DOHH2 (cell line): Measurements from ENCODE around the gene CYP46A1.

Experiments
- EZH2phosphoT487 ChIP-seq: fragments of 200-600 bp; sonication (generic); IDR thresholded peaks from 2 replicates; pipeline ENCODE4 v1.6.1; 2017; ENCODE audit warnings: borderline replicate concordance, mild to moderate bottlenecking, antibody characterized with exemption, low read length, moderate library complexity, mixed read lengths
- TF ChIP-seq, protein P1 (sequence below): fragments of 200-600 bp; sonication (generic); IDR thresholded peaks from one replicate; pipeline ENCODE4 v1.5.1; 2014; ENCODE audit warnings: antibody characterized with exemption, mild to moderate bottlenecking, low read depth, low read length; ENCODE audit not compliant: poor library complexity, severe bottlenecking

DNA sequence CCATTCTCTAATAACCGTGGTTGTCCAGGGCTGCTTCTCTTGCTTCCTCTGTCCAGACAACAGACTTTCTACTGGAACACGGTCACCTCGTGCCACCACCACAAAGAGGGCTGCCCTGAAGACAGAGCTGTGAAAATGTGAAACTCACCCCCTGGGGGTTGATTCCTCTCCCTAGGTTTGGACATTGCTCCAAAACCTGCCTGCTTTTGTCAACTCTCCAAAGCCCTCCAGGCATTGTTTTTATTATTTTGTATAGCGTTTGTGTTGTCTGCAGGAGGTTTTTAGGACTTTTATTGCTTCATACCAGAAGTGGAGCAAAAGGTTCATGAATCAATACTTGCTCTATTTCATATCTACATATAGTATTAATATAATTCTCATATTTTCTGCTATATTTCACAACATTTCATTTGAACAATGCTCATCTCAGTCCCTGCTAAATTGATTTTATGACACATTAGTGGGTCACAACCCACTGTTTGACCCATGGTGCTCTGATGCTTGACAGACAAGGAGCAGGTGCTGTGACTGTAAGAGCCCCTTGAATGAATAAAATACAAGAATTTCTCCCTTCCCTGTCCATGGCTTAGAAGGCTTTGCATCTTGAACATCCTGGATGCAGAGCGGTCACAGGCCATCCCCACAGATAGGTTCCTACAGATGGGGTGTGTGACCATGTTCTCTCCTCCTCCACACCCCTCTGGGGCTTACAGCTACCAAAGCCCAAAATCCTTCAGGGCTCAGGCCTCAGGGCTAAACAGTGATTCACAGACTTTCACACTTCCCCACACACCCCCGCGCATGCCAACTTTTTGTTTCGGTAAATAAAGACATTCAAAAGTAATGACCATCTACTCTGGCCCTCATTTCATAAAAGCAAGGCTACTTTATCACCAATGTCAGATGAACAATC lies 88.5 kb downstream of the CYP46A1 start:
- TF ChIP-seq, protein P1, sequence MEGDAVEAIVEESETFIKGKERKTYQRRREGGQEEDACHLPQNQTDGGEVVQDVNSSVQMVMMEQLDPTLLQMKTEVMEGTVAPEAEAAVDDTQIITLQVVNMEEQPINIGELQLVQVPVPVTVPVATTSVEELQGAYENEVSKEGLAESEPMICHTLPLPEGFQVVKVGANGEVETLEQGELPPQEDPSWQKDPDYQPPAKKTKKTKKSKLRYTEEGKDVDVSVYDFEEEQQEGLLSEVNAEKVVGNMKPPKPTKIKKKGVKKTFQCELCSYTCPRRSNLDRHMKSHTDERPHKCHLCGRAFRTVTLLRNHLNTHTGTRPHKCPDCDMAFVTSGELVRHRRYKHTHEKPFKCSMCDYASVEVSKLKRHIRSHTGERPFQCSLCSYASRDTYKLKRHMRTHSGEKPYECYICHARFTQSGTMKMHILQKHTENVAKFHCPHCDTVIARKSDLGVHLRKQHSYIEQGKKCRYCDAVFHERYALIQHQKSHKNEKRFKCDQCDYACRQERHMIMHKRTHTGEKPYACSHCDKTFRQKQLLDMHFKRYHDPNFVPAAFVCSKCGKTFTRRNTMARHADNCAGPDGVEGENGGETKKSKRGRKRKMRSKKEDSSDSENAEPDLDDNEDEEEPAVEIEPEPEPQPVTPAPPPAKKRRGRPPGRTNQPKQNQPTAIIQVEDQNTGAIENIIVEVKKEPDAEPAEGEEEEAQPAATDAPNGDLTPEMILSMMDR, result no peak
- no peak for TF ChIP-seq EZH2phosphoT487
